ENCODE data around the gene SSB. TPM values are rescaled to one million over a fixed set of nuclear protein-coding genes. Genes with fewer than 3 reads are reported as not detected.
"Not testable (repeated sequence)": the region's sequence is repeated elsewhere in the genome, so short reads cannot be mapped to it uniquely, and the experiment has no call there.

SSB gene
- total RNA-seq, 1 donor from 2014 or later, result 123 TPM

- no peaks in the 10 kb centered on the region for H3K27me3 Mint-ChIP-seq (ENCODE audit: low read depth)
- peaks cover 27% of the 10 kb centered on the region for H3K4me1 Mint-ChIP-seq
- peak overlapping the region; percentile 77 for H3K4me3 Mint-ChIP-seq
- peak overlapping the region; percentile 80 for H3K27ac Mint-ChIP-seq
- DNase-seq (ENCODE audit: low spot score in 2 of 2, unreplicated experiment in 2 of 2), result no peak
- no peak for TF ChIP-seq CTCF (IDR thresholded peaks at IDR 0.05; ENCODE audit: unreplicated experiment)
- peaks cover 4% of the 10 kb centered on the region for H3K9me3 Mint-ChIP-seq
- H3K36me3 Mint-ChIP-seq, result peaks cover 6% of the 10 kb centered on the region
These were observed 314 bp upstream of the SSB start for GRCh38 chr2:169798397-169798717.

GRCh38 chr2:169803480-169803879 lies 4.8 kb downstream of the SSB start:
- Mint-ChIP-seq H3K36me3 (peaks cover 20% of the 10 kb centered on the region), H3K27ac (peak overlapping the region; percentile 50), H3K27me3 (ENCODE audit: low read depth) (no peaks in the 10 kb centered on the region), H3K4me3 (no peak overlapping the region), H3K4me1 (peaks cover 15% of the 10 kb centered on the region), H3K9me3 (no peaks in the 10 kb centered on the region)
- DNase-seq (ENCODE audit: low spot score in 2 of 2, unreplicated experiment in 2 of 2), result no peak
- TF ChIP-seq CTCF (IDR thresholded peaks at IDR 0.05; ENCODE audit: unreplicated experiment), result no peak

GRCh38 chr2:169806586-169806985 lies 7.9 kb downstream of the SSB start:
- no peak overlapping the region for H3K4me3 Mint-ChIP-seq
- TF ChIP-seq CTCF (IDR thresholded peaks at IDR 0.05; ENCODE audit: unreplicated experiment), result no peak
- H3K9me3 Mint-ChIP-seq, result no peaks in the 10 kb centered on the region
- H3K4me1 Mint-ChIP-seq, result peaks cover 2% of the 10 kb centered on the region
- no peaks in the 10 kb centered on the region for H3K27me3 Mint-ChIP-seq (ENCODE audit: low read depth)
- H3K36me3 Mint-ChIP-seq, result peaks cover 37% of the 10 kb centered on the region
- H3K27ac Mint-ChIP-seq, result no peak overlapping the region
- no peak for DNase-seq (ENCODE audit: low spot score in 2 of 2, unreplicated experiment in 2 of 2)

- no peak for TF ChIP-seq CTCF (IDR thresholded peaks at IDR 0.05; ENCODE audit: unreplicated experiment)
- Mint-ChIP-seq H3K27me3 (ENCODE audit: low read depth) (no peaks in the 10 kb centered on the region), H3K4me3 (no peak overlapping the region), H3K27ac (peak overlapping the region; percentile 23), H3K9me3 (no peaks in the 10 kb centered on the region), H3K36me3 (peaks cover 44% of the 10 kb centered on the region), H3K4me1 (no peaks in the 10 kb centered on the region)
- no peak for DNase-seq (ENCODE audit: low spot score in 2 of 2, unreplicated experiment in 2 of 2)
These were observed 9.6 kb downstream of the SSB start for GRCh38 chr2:169808221-169808620.

GRCh38 chr2:169815849-169816248 lies 17.2 kb downstream of the SSB start:
- peaks cover 16% of the 10 kb centered on the region for H3K9me3 Mint-ChIP-seq
- peaks cover 55% of the 10 kb centered on the region for H3K36me3 Mint-ChIP-seq
- TF ChIP-seq CTCF (IDR thresholded peaks at IDR 0.05; ENCODE audit: unreplicated experiment), result no peak
- DNase-seq (ENCODE audit: low spot score in 2 of 2, unreplicated experiment in 2 of 2), result no peak
- H3K4me3 Mint-ChIP-seq, result no peak overlapping the region
- no peaks in the 10 kb centered on the region for H3K27me3 Mint-ChIP-seq (ENCODE audit: low read depth)
- peaks cover 7% of the 10 kb centered on the region for H3K4me1 Mint-ChIP-seq
- no peak overlapping the region for H3K27ac Mint-ChIP-seq

GRCh38 chr2:169816961-169817360 lies 18.3 kb downstream of the SSB start:
- Mint-ChIP-seq H3K4me1 (peaks cover 10% of the 10 kb centered on the region), H3K9me3 (peaks cover 16% of the 10 kb centered on the region), H3K36me3 (peaks cover 53% of the 10 kb centered on the region)
- not testable (repeated sequence) for H3K27me3 Mint-ChIP-seq (ENCODE audit: low read depth); H3K27ac Mint-ChIP-seq; H3K4me3 Mint-ChIP-seq; DNase-seq (ENCODE audit: low spot score in 2 of 2, unreplicated experiment in 2 of 2)

- H3K36me3 Mint-ChIP-seq, result peaks cover 49% of the 10 kb centered on the region
- DNase-seq (ENCODE audit: low spot score in 2 of 2, unreplicated experiment in 2 of 2); H3K4me3 Mint-ChIP-seq; H3K27me3 Mint-ChIP-seq (ENCODE audit: low read depth); H3K27ac Mint-ChIP-seq: not testable (repeated sequence)
- H3K4me1 Mint-ChIP-seq, result peaks cover 12% of the 10 kb centered on the region
- H3K9me3 Mint-ChIP-seq, result peaks cover 16% of the 10 kb centered on the region
These were observed 18.7 kb downstream of the SSB start for GRCh38 chr2:169817369-169817768.
